Large intestine (tissue), 3 donors: ENCODE measurements around the gene P2RX2. TPM values are rescaled to one million over a fixed set of nuclear protein-coding genes. Genes with fewer than 3 reads are reported as not detected.
A peak's percentile ranks its signal among the peaks of the same experiment; 100 is the strongest.

Source experiments
- DNase-seq, 2 donors: peaks; one replicate each; pipeline versions ENCODE4 v3.0.0 to v3.0.0-alpha.2; 2013
- H3K27ac ChIP-seq: one replicate; pipeline ENCODE4 v1.5.1; 2013; ENCODE audit warnings: low read length
- H3K27me3 ChIP-seq: 2 replicates; pipeline ENCODE4 v1.6.1; 2013; ENCODE audit warnings: low read length; ENCODE audit not compliant: control insufficient read depth, insufficient read depth
- H3K36me3 ChIP-seq: 2 replicates; pipeline ENCODE4 v1.6.1; 2013; ENCODE audit warnings: low read length; ENCODE audit not compliant: control insufficient read depth, insufficient read depth
- H3K4me1 ChIP-seq: one replicate; pipeline ENCODE4 v1.6.1; 2013; ENCODE audit warnings: low read length; ENCODE audit not compliant: control insufficient read depth, insufficient read depth
- H3K4me3 ChIP-seq: one replicate; pipeline ENCODE4 v1.5.1; 2013; ENCODE audit warnings: low read length
- H3K9me3 ChIP-seq: one replicate; pipeline ENCODE4 v1.6.1; 2013; ENCODE audit warnings: mild to moderate bottlenecking, low read depth, low read length, moderate library complexity; ENCODE audit not compliant: control insufficient read depth
- WGBS: methylation state at CpG from one replicate; pipeline ENCODE4 v1.1.5; 2013; ENCODE audit warnings: low lambda C conversion rate; ENCODE audit not compliant: insufficient coverage; 5-methylcytosine and 5-hydroxymethylcytosine counted together
- polyA plus RNA-seq: library from polyadenylated mRNA; unstranded; fragments of 120-200 nt; gene quantifications from one replicate; pipeline ENCODE4 v1.2.1, GENCODE V29; 2013

Gene P2RX2
- polyA plus RNA-seq, 1 donor: 24.1 TPM

DNA sequence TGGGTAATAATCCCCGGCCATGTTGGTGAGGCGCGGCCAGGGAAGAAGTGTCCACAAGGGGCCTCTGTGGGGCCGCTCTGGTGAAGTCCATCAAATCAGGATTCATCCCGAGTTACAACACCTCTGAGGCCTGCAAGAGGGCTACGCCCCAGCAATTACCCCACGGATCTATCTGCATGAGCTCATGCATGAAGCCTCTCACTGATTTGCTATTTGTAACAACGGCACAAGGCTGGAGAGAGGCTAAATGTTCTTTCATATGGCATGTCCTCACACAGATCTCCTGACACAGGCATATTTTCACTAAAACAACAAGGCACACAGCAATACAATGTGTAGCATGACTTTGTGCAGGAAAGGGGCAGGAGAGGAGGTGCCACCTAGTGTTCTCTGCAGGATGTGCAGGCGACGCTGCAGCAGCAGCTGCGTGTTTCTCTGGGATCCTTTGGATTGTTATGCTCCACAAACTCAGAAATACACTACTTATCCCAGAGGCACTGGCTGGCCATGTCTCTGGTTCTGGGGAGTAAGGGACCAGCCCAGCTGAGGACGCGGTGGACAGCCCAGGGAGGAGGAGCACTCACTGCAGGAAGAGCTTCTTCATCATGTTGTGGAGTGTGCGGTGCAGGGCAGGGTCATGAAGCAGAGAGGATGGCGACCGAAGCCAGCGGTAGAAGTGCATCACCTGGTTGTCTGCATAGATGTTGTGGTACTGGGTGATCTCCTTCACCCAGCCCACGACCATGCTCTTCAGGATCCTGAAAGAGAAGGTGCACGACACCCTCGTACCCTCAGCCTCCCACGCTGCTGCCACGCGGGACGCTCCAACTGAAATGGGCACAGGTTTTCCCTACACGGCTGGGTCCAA is 20.2 kb downstream of the P2RX2 start:
- H3K9me3 ChIP-seq: no peaks in the 10 kb centered on the region
- peak; percentile 92 to 95 for DNase-seq
- WGBS: 100% methylated on average over 3 of the region's 25 CpGs
- H3K36me3 ChIP-seq: peaks cover 67% of the 10 kb centered on the region
- peaks cover 41% of the 10 kb centered on the region for H3K4me1 ChIP-seq
- H3K27me3 ChIP-seq: no peaks in the 10 kb centered on the region
- H3K4me3 ChIP-seq: no peak overlapping the region
- peak overlapping the region; percentile 76 for H3K27ac ChIP-seq

DNA sequence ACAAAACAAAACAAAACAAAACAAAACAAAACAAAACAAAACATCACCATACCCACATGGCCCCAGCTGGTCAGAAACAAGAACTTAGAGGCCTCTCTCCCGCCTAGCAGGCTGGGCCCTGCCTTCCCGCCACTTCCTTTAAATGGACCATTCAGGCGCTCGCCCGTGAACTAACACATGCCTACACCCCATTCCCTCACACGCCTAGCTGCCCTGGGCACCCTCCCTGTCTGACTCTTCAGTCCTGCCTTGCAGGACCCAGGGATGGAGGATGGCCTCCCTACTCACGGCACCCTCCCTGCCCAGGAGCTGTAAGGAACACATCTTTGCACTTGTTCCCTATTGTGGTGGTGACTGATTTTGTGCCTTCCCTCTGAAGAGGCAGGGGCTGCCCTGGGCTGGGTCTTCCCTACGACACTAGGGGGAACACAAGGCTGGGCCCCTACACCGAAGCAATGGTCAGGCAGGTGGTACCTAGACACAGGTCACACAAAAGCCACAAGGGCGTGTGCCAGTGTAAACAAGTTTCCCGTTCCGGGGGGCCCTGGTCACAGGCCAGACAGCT is 21.5 kb downstream of the P2RX2 start:
- Histone ChIP-seq H3K36me3 (peaks cover 60% of the 10 kb centered on the region), H3K4me1 (peaks cover 41% of the 10 kb centered on the region), H3K27me3 (no peaks in the 10 kb centered on the region), H3K4me3 (no peak overlapping the region), H3K27ac (no peak overlapping the region), H3K9me3 (no peaks in the 10 kb centered on the region)
- DNase-seq: no peak
- 80% methylated on average over 1 of the region's 12 CpGs for WGBS

DNA sequence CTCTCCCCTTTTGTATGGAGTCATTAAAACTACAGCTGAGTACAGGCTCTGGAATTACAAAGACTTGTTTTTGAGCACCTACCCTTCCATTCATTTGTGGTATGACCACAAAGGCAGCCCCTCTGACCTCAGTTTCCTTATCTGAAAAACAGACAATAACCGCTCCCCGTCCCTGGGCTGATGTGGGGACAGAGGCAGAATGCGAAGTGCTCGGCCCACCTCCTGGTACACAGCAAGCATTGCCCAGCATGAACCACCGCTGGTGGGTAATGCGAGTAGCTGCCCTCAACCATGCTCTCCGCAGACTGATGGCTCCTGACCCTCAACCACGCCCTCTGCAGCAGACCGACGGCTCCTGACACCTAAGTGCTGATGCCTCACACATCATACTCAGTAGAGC is 22.4 kb downstream of the P2RX2 start:
- Histone ChIP-seq H3K4me3 (no peak overlapping the region), H3K9me3 (no peaks in the 10 kb centered on the region), H3K27ac (no peak overlapping the region), H3K4me1 (peaks cover 41% of the 10 kb centered on the region), H3K36me3 (peaks cover 57% of the 10 kb centered on the region), H3K27me3 (no peaks in the 10 kb centered on the region)
- WGBS: no CpG with 5 or more reads among the region's 10 CpGs
- DNase-seq: no peak

GRCh38 chr12:132641811-132642650 is 23.5 kb downstream of the P2RX2 start:
- peaks cover 41% of the 10 kb centered on the region for H3K4me1 ChIP-seq
- H3K36me3 ChIP-seq: peaks cover 55% of the 10 kb centered on the region
- no peaks in the 10 kb centered on the region for H3K9me3 ChIP-seq
- WGBS: no CpG with 5 or more reads among the region's 28 CpGs
- H3K27me3 ChIP-seq: no peaks in the 10 kb centered on the region
- H3K4me3 ChIP-seq: no peak overlapping the region
- peak; percentile 67 to 86 for DNase-seq
- peak overlapping the region; percentile 53 for H3K27ac ChIP-seq

DNA sequence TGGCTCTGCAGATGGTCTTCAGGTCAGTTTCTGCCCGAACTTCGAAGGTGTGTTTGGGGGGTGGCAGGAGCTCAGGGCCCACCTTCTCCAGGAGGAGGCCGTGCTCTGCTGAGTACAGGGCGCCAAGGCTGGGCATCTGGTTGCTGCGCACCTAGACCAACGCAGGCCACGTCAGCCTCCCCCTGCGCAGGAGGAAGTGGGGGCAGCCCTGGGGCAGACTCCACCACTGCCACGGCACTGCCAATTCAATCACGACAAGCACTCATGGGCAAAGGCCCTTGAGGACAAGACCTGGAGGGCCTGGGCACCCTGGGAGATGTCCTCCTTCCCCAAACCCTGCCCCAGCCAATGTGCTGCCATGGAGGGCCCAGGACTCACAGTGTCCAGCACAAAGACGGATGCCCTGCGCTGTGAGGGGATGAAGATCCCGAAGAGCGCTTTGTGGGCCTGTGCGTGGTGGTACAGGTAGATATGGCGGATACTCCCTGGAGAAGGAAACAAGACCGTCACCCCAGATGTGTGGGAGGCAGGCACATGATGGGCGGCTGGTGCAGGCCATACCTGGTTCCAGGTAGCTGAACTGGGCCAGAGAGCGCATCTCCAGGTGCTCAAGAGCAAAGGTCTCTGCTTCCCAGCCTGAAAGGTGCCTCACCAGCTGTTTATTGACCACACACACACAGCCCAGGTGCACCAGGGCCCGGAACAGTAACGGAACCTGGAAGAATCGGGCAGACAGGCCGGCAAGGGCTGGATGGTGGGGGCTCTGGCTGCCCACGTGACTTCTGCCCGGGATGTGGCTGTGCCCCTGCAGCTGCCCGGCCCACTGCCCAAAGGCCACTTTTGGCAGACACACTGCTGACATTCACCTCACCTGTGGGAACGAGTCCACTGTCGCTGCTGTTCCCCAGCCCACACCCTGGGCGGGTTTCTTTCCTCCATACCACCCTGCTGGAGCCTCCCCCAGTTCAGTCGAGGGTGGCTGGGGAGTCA is 24.6 kb downstream of the P2RX2 start:
- WGBS: no CpG with 5 or more reads among the region's 30 CpGs
- no peak overlapping the region for H3K4me3 ChIP-seq
- no peaks in the 10 kb centered on the region for H3K9me3 ChIP-seq
- no peak overlapping the region for H3K27ac ChIP-seq
- DNase-seq: no peak
- no peaks in the 10 kb centered on the region for H3K27me3 ChIP-seq
- peaks cover 58% of the 10 kb centered on the region for H3K36me3 ChIP-seq
- peaks cover 33% of the 10 kb centered on the region for H3K4me1 ChIP-seq

DNA sequence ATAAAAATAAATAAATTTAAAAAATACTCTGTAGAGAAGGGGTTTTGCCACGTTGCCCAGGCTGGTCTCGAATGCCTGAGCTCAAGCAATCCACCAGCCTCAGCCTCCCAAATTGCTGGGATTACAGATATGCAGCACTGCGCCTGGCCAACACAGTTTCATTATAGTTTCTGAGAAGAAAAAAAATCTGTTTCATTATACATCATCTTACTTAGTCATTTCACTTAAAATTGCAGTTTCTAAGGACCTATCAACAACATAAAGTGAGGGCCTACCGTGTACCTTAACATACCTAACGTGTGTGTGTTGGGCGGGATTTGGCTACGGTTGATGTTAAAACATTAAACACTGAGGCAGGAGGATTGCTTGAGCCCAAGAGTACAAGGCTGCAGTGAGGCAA is 28.3 kb downstream of the P2RX2 start:
- H3K4me1 ChIP-seq: peaks cover 7% of the 10 kb centered on the region
- H3K4me3 ChIP-seq: no peak overlapping the region
- H3K27ac ChIP-seq: no peak overlapping the region
- peaks cover 71% of the 10 kb centered on the region for H3K36me3 ChIP-seq
- peaks cover 5% of the 10 kb centered on the region for H3K9me3 ChIP-seq
- DNase-seq: no peak
- WGBS: 94% methylated on average over 3 of the region's 7 CpGs
- H3K27me3 ChIP-seq: no peaks in the 10 kb centered on the region

DNA sequence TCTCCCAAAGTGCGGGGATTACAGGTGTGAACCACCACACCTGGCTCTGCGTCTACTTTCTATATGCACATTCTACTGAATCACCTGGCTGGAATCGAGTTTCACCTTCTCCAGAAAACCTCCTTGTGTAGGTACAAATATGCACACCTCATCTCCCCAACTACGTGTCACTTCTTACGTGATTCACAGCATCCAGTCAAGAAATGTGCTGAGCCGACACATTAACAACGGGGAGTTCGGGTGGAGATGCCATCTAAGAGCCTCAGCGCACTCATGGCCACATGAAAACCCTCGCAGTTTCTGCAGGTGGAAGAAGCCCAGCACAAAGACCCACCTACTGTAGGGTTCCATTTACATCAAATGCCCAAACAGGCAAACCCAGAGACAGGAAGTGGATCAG is 29.3 kb downstream of the P2RX2 start:
- Histone ChIP-seq H3K27me3 (no peaks in the 10 kb centered on the region), H3K4me3 (no peak overlapping the region), H3K36me3 (peaks cover 68% of the 10 kb centered on the region), H3K9me3 (peaks cover 5% of the 10 kb centered on the region), H3K27ac (no peak overlapping the region), H3K4me1 (no peaks in the 10 kb centered on the region)
- WGBS: no CpG with 5 or more reads among the region's 10 CpGs
- no peak for DNase-seq

DNA sequence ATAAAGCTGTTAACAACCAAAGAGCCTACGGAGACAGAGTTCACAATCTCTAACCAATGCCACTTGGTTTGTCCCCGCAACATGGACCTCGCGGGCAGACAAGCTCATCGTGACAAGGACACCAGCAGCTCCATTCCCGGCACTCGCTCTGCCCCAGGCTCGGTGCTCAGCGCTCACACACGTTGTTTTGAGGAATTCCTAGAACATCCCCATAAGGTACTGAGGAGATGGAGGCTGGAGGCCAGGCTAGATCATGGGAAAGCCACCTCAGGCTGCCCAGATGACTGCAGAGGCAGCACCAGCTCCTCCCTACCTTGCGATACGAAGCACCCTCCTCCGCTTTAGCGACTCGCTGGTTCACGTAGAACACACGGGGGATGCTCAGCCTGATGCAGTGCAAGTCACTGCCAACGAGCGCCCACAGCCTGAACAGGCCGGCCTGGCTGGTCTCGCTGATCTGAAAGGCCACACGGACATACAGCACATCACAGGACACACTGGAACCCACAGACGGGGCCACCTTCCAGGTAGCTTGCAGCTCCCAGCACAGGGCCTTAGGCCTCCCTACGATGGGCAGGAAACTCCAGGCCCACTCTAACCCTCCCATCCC is 30.1 kb downstream of the P2RX2 start:
- Histone ChIP-seq H3K27me3 (no peaks in the 10 kb centered on the region), H3K36me3 (peaks cover 66% of the 10 kb centered on the region), H3K9me3 (peaks cover 5% of the 10 kb centered on the region), H3K4me3 (no peak overlapping the region), H3K4me1 (no peaks in the 10 kb centered on the region), H3K27ac (no peak overlapping the region)
- no peak for DNase-seq
- no CpG with 5 or more reads among the region's 24 CpGs for WGBS

DNA sequence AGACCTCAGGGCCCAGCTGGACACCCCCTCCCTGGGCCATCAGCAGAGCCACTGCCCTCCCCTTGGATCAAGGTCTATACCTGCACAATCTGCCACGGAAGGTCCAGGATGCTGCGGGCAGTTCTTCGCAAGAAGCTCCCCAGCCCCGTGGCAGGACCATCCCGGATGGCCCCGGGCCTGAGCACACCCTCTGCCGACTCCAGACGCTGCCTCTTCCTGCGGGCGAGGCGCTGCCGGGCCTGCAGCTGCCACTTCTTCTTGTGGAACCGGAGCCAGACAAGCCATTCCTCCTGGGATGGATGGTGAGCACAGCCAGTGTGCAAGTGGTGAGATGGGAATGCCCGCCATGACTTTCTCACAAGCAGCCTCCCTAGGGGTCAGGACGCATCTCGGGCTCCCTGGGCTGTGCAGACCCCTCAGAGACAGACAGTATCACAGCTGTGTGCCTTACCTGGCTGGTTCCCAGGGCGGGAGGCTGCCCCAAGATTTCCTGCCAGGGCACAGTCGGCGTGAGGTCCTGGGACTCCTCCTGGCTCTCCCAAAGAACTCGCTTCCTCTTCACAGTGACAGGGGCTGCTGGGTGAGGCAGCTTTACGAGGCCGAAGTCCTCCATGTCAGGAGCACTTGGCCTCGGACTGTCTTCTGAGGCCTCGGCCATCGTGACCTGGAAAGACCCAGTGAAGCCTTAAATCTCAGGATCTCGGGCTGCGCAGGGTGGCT is 30.8 kb downstream of the P2RX2 start:
- no peak overlapping the region for H3K27ac ChIP-seq
- no peak overlapping the region for H3K4me3 ChIP-seq
- peaks cover 63% of the 10 kb centered on the region for H3K36me3 ChIP-seq
- H3K4me1 ChIP-seq: no peaks in the 10 kb centered on the region
- no peak for DNase-seq
- WGBS: no CpG with 5 or more reads among the region's 27 CpGs
- peaks cover 5% of the 10 kb centered on the region for H3K9me3 ChIP-seq
- no peaks in the 10 kb centered on the region for H3K27me3 ChIP-seq
